Esophagus squamous epithelium (tissue), 4 donors: Measurements from ENCODE around the gene VEGFC.

Experiments
- POLR2A ChIP-seq, 4 donors: fragments of 450-650 bp; IDR thresholded peaks; one replicate each; pipeline ENCODE4 v1.6.1; 2017; ENCODE audit warnings: antibody characterized with exemption in 4 of 4, mild to moderate bottlenecking in 4 of 4, moderate library complexity in 3 of 4
- TF ChIP-seq, protein P1 (sequence below), 6 experiments: fragments of 450-650 bp in 4 of 6; fragments of 200-600 bp in 2 of 6; sonication (generic) in 2 of 6; IDR thresholded peaks; one replicate each; pipeline ENCODE4 v1.5.1; 2016 to 2019; ENCODE audit warnings: antibody characterized with exemption in 6 of 6, mild to moderate bottlenecking in 4 of 6, moderate library complexity in 4 of 6

DNA sequence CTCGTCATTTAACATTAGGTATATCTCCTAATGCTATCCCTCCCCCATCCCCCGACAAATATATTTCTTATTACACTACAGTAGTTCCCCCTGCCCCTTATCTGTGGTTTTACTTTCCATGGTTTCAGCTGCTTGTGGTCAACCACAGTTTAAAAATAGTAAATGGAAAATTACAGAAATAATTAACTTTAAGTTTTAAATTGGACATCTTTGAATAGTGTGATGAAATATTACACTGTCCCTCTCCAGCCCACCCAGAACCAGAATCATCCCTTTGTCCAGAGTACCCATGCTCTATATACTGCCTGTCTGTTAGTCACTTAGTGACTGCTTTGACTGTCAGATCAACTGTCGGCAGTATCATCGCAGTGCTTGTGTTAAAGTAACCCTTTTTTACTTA is 47.4 kb upstream of the VEGFC start:
- TF ChIP-seq, protein P1, sequence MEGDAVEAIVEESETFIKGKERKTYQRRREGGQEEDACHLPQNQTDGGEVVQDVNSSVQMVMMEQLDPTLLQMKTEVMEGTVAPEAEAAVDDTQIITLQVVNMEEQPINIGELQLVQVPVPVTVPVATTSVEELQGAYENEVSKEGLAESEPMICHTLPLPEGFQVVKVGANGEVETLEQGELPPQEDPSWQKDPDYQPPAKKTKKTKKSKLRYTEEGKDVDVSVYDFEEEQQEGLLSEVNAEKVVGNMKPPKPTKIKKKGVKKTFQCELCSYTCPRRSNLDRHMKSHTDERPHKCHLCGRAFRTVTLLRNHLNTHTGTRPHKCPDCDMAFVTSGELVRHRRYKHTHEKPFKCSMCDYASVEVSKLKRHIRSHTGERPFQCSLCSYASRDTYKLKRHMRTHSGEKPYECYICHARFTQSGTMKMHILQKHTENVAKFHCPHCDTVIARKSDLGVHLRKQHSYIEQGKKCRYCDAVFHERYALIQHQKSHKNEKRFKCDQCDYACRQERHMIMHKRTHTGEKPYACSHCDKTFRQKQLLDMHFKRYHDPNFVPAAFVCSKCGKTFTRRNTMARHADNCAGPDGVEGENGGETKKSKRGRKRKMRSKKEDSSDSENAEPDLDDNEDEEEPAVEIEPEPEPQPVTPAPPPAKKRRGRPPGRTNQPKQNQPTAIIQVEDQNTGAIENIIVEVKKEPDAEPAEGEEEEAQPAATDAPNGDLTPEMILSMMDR (IDR thresholded peaks at IDR 0.05): no peak
- no peak for TF ChIP-seq POLR2A (IDR thresholded peaks at IDR 0.05)
